Activated T-cell treated with anti-CD3 and anti-CD28 coated beads for 1 hour (primary cell): ENCODE measurements around the gene LOXHD1.

Experiments used
- DNase-seq: peaks from one replicate; pipeline ENCODE4 v3.0.0-alpha.2; 2020; ENCODE audit warnings: low read depth

LOXHD1 gene

GRCh38 chr18:46546111-46546640 is 110.8 kb downstream of the LOXHD1 start:
- no peak for DNase-seq

- DNase-seq = no peak
These were observed 114.5 kb downstream of the LOXHD1 start for GRCh38 chr18:46542545-46542944.

- no peak for DNase-seq
These were observed 115.3 kb downstream of the LOXHD1 start for GRCh38 chr18:46541626-46542189.

- DNase-seq = no peak
These were observed 118.6 kb downstream of the LOXHD1 start for GRCh38 chr18:46538376-46538775.

GRCh38 chr18:46536215-46536874 is 120.7 kb downstream of the LOXHD1 start:
- no peak for DNase-seq

GRCh38 chr18:46531482-46531881 is 125.5 kb downstream of the LOXHD1 start:
- no peak for DNase-seq

GRCh38 chr18:46528037-46528436 is 129.0 kb downstream of the LOXHD1 start:
- no peak for DNase-seq

GRCh38 chr18:46519870-46520269 is 137.2 kb downstream of the LOXHD1 start:
- no peak for DNase-seq

- DNase-seq = no peak
These were observed 138.6 kb downstream of the LOXHD1 start for GRCh38 chr18:46518438-46518837.

GRCh38 chr18:46516555-46516954 is 140.5 kb downstream of the LOXHD1 start:
- no peak for DNase-seq

GRCh38 chr18:46510386-46510785 is 146.6 kb downstream of the LOXHD1 start:
- DNase-seq = no peak

- no peak for DNase-seq
These were observed 147.5 kb downstream of the LOXHD1 start for GRCh38 chr18:46509530-46509929.

GRCh38 chr18:46506974-46507586 is 149.9 kb downstream of the LOXHD1 start:
- no peak for DNase-seq

GRCh38 chr18:46502444-46502843 is 154.6 kb downstream of the LOXHD1 start:
- DNase-seq = no peak

GRCh38 chr18:46497129-46497528 is 159.9 kb downstream of the LOXHD1 start:
- DNase-seq = peak; percentile 6

- DNase-seq = no peak
These were observed 168.4 kb downstream of the LOXHD1 start for GRCh38 chr18:46488471-46489213.

- no peak for DNase-seq
These were observed 171.3 kb downstream of the LOXHD1 start for GRCh38 chr18:46485675-46486194.

GRCh38 chr18:46484971-46485370 is 172.0 kb downstream of the LOXHD1 start:
- no peak for DNase-seq

GRCh38 chr18:46482831-46483230 is 174.2 kb downstream of the LOXHD1 start:
- DNase-seq = no peak

GRCh38 chr18:46481847-46482245 is 175.2 kb downstream of the LOXHD1 start:
- DNase-seq = no peak

GRCh38 chr18:46481048-46481846 is 175.8 kb downstream of the LOXHD1 start:
- DNase-seq = peak; percentile 33

GRCh38 chr18:46480226-46480625 is 176.8 kb downstream of the LOXHD1 start:
- no peak for DNase-seq
